Measurements from ENCODE around the gene GALNT17.

The GALNT17 gene

GRCh38 chr7:71457846-71458590 lies 326.1 kb downstream of the GALNT17 start:
- no peak for TF ChIP-seq CTCF (IDR thresholded peaks at IDR 0.05; ENCODE audit: control insufficient read depth, extremely low read depth, insufficient read depth)
- no peak for DNase-seq (ENCODE audit: low read depth)
- no peak overlapping the region for H3K4me3 ChIP-seq (ENCODE audit: low read depth, low read length)

DNA sequence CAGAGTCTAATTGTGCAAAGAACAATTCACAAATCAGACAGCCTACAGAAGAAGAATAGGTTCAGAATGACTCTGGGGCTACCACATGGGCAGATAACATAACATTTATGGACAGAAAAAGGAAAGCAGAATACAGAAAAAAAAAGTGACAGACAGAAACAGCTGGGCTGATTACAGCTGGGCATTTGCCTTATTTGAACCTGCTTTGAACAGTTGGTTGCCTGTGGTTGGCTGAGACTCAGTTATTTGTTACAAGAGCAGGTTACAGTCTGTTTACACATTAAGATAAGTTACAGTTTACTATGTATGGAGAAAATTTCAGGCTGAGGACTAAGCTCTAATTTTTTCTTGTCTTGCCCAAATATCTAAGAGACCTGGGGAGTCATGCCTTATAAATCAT lies 327.2 kb downstream of the GALNT17 start:
- H3K4me3 ChIP-seq (ENCODE audit: low read depth, low read length), result no peak overlapping the region
- no peak for TF ChIP-seq CTCF (IDR thresholded peaks at IDR 0.05; ENCODE audit: control insufficient read depth, extremely low read depth, insufficient read depth)
- DNase-seq (ENCODE audit: low read depth), result no peak

GRCh38 chr7:71461572-71461971 lies 329.6 kb downstream of the GALNT17 start:
- no peak for DNase-seq (ENCODE audit: low read depth)
- no peak overlapping the region for H3K4me3 ChIP-seq (ENCODE audit: low read depth, low read length)
- no peak for TF ChIP-seq CTCF (IDR thresholded peaks at IDR 0.05; ENCODE audit: control insufficient read depth, extremely low read depth, insufficient read depth)

DNA sequence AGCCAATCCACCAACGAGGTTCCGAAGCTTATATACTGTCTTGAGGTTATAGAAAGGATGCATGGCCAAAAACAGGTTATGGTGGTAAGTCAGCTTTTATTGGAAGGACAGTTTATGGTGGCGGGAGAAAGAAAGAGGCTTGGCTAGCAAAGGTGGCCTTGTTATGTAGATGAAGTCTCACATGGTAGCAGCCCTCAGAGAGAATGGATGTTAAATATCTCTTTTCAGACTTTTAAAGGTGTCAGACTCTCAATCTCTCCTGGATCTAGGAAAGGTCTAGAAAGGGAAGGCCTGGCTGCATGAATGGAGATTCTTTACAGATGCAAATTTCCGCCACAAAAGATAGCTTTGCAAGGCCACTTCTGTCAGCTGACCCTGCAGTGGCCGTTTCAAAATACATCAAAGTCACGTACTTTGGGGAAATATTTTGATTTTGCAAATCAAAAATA lies 333.8 kb downstream of the GALNT17 start:
- H3K4me3 ChIP-seq (ENCODE audit: low read depth, low read length), result no peak overlapping the region
- no peak for DNase-seq (ENCODE audit: low read depth)
- TF ChIP-seq CTCF (IDR thresholded peaks at IDR 0.05; ENCODE audit: control insufficient read depth, extremely low read depth, insufficient read depth), result no peak

DNA sequence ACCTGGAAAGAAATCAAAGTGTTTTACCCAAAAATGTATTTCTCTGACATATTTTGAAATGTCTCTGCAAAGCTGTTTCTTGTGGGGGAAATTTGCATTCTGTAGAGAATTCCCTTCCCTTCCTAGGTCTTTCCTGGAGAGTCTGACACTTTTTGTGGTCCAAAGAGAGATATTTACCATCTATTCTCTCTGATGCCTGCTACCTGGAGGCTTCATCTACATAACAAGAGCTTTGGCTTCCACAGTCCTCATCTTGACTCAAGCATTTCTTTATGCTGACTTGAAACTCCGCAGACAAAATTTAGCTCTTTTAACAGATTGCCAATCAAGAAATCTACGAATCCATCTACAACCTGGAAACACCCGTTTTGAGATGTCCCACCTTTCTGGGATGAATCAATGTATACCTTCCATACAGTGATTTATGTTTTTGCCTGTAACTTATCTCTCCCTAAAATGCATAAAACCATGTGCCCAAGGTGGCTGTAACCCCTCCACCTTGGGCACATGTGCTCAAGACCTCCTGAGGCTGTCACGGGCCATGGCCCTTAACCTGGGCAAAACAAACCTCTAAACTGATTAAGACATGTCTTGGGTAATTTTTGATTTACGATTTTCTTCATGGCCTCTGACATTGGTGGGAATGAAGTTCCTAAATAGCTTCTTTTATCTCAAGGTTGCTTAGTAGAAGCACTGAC lies 334.7 kb downstream of the GALNT17 start:
- H3K4me3 ChIP-seq (ENCODE audit: low read depth, low read length), result no peak overlapping the region
- DNase-seq (ENCODE audit: low read depth), result no peak
- no peak for TF ChIP-seq CTCF (IDR thresholded peaks at IDR 0.05; ENCODE audit: control insufficient read depth, extremely low read depth, insufficient read depth)

GRCh38 chr7:71470326-71470725 lies 338.4 kb downstream of the GALNT17 start:
- H3K4me3 ChIP-seq (ENCODE audit: low read depth, low read length), result no peak overlapping the region
- DNase-seq (ENCODE audit: low read depth), result no peak
- TF ChIP-seq CTCF (IDR thresholded peaks at IDR 0.05; ENCODE audit: control insufficient read depth, extremely low read depth, insufficient read depth), result no peak

Data from LNCaP clone FGC (cell line).